PC-9 (cell line): ENCODE data around the gene SF3B4. TPM values are rescaled to one million over a fixed set of nuclear protein-coding genes. Genes with fewer than 3 reads are reported as not detected.

ENCODE experiments used
- BruUV-seq: library from RNA; stranded (reverse); fragments of 400-500 nt; replicated peaks from 2 replicates; lab custom pipeline; 2021; lab: Mats Ljungman, UMichigan
- CTCF ChIA-PET: fragments of 300-600 bp; sonication (Branson Sonifier 250); formaldehyde crosslinking; loops from one replicate; lab custom pipeline; 2022; ENCODE audit warnings: antibody characterized with exemption; lab: Charles Lee
- POLR2A ChIA-PET: fragments of 300-600 bp; sonication (Branson Sonifier 250); formaldehyde crosslinking; loops from one replicate; lab custom pipeline; 2022; ENCODE audit warnings: antibody characterized with exemption; ENCODE audit not compliant: unreplicated experiment; lab: Charles Lee
- DNase-seq, 2 experiments: peaks; one replicate each; pipeline versions ENCODE4 v3.0.0 to v3.0.0-alpha.2; 2015 to 2022; ENCODE audit warnings: mixed read lengths in 1 of 2
- H2AFZ ChIP-seq: fragments of 200-600 bp; sonication (generic); 2 replicates; pipeline ENCODE4 v1.8.1; 2017; ENCODE audit warnings: antibody characterized with exemption
- H3F3A ChIP-seq: fragments of 200-600 bp; sonication (generic); 2 replicates; pipeline ENCODE4 v1.8.1; 2017; ENCODE audit warnings: antibody characterized with exemption, mild to moderate bottlenecking, low read depth; ENCODE audit not compliant: insufficient read depth
- H3K27ac ChIP-seq: fragments of 200-600 bp; sonication (generic); 2 replicates; pipeline ENCODE4 v1.6.1; 2016; ENCODE audit warnings: mixed run types
- H3K27me3 ChIP-seq: fragments of 200-600 bp; sonication (generic); 2 replicates; pipeline ENCODE4 v1.6.1; 2016; ENCODE audit warnings: low read depth, mixed run types; ENCODE audit not compliant: insufficient read depth
- H3K36me3 ChIP-seq: fragments of 200-600 bp; sonication (generic); 2 replicates; pipeline ENCODE4 v1.6.1; 2016; ENCODE audit warnings: low read depth, mixed run types
- H3K4me1 ChIP-seq: fragments of 200-600 bp; sonication (generic); replicated peaks from 2 replicates; pipeline ENCODE4 v1.6.1; 2016; ENCODE audit warnings: mixed run types; ENCODE audit not compliant: insufficient read depth
- H3K4me2 ChIP-seq: fragments of 200-600 bp; sonication (generic); 2 replicates; pipeline ENCODE4 v1.6.1; 2017; ENCODE audit warnings: mixed run types
- H3K4me3 ChIP-seq: fragments of 200-600 bp; sonication (generic); 2 replicates; pipeline ENCODE4 v1.6.1; 2016; ENCODE audit warnings: mixed run types
- H3K79me2 ChIP-seq: fragments of 200-600 bp; sonication (generic); 2 replicates; pipeline ENCODE4 v1.6.1; 2017; ENCODE audit warnings: low read depth, mixed run types
- H3K9me2 ChIP-seq: fragments of 200-600 bp; sonication (generic); 2 replicates; pipeline ENCODE4 v1.8.1; 2017; ENCODE audit warnings: mild to moderate bottlenecking; ENCODE audit not compliant: insufficient read depth
- H3K9me3 ChIP-seq: fragments of 200-600 bp; sonication (generic); 2 replicates; pipeline ENCODE4 v1.8.1; 2016; ENCODE audit warnings: low read depth; ENCODE audit not compliant: insufficient read depth
- H4K20me1 ChIP-seq: fragments of 200-600 bp; sonication (generic); 2 replicates; pipeline ENCODE4 v1.8.1; 2017; ENCODE audit not compliant: insufficient read depth
- CTCF ChIP-seq: fragments of 200-600 bp; sonication (generic); conservative IDR thresholded peaks from 2 replicates; pipeline ENCODE4 v1.6.1; 2017; ENCODE audit warnings: mixed run types, antibody characterized with exemption, mild to moderate bottlenecking, moderate library complexity
- EZH2 ChIP-seq: fragments of 200-600 bp; sonication (generic); IDR thresholded peaks from 2 replicates; pipeline ENCODE4 v1.8.0; 2017; ENCODE audit warnings: antibody characterized with exemption, low read depth
- intact Hi-C: fragments of 100-400 bp; cut with micrococcal nuclease; formaldehyde crosslinking; loops from one replicate; pipeline ENCODE4 v1.10.0; 2022; ENCODE audit not compliant: unreplicated experiment
- total RNA-seq: library from RNA; stranded (reverse); gene quantifications from 2 replicates; pipeline ENCODE4 v1.2.3, GENCODE V29; 2021

Gene SF3B4
- total RNA-seq, 1 experiment from 2014 or later, result 73.1 TPM

GRCh38 chr1:149972547-149972946, 44.9 kb upstream of the SF3B4 start:
- Histone ChIP-seq H2AFZ (no peak overlapping the region), H3K9me2 (no peaks in the 10 kb centered on the region), H3F3A (peaks cover 5% of the 10 kb centered on the region; the same call in 1 of the 2 replicates), H3K79me2 (0 out of 2 replicates have a peak, but pooled peaks cover 3% of the 10 kb centered on the region), H3K4me3 (no peak overlapping the region), H3K9me3 (no peaks in the 10 kb centered on the region), H4K20me1 (no peaks in the 10 kb centered on the region; the same call in 1 of the 2 replicates), H3K4me2 (no peak overlapping the region), H3K36me3 (peaks cover 23% of the 10 kb centered on the region), H3K27me3 (no peaks in the 10 kb centered on the region), H3K4me1 (no peaks in the 10 kb centered on the region), H3K27ac (no peak overlapping the region)
- intact Hi-C loops, result no loop called here
- DNase-seq, result no peak
- ChIA-PET POLR2A (no interaction called here), CTCF (no interaction called here)
- BruUV-seq, result no TSS peak
- TF ChIP-seq CTCF, result no peak
- no peak for TF ChIP-seq EZH2

- no peaks in the 10 kb centered on the region for H3K27me3 ChIP-seq
- no peaks in the 10 kb centered on the region for H3K9me3 ChIP-seq
- H3F3A ChIP-seq, result peaks cover 24% of the 10 kb centered on the region
- H3K36me3 ChIP-seq, result peaks cover 24% of the 10 kb centered on the region
- H3K79me2 ChIP-seq, result no peaks in the 10 kb centered on the region
- H3K27ac ChIP-seq, result no peak overlapping the region
- no peak overlapping the region for H3K4me3 ChIP-seq
- TF ChIP-seq CTCF (no peak), EZH2 (no peak)
- no peak overlapping the region for H2AFZ ChIP-seq
- DNase-seq, result no peak
- BruUV-seq, result no TSS peak
- H3K4me1 ChIP-seq, result peaks cover 7% of the 10 kb centered on the region
- intact Hi-C loops, result no loop called here
- H3K9me2 ChIP-seq, result no peaks in the 10 kb centered on the region
- no peaks in the 10 kb centered on the region; the same call in 1 of the 2 replicates for H4K20me1 ChIP-seq
- POLR2A ChIA-PET, result no interaction called here
- H3K4me2 ChIP-seq, result no peak overlapping the region
- CTCF ChIA-PET, result no interaction called here
These were observed 40.0 kb upstream of the SF3B4 start for GRCh38 chr1:149967646-149968045.

GRCh38 chr1:149967041-149967440, 39.4 kb upstream of the SF3B4 start:
- Histone ChIP-seq H4K20me1 (no peaks in the 10 kb centered on the region; the same call in 1 of the 2 replicates), H2AFZ (no peak overlapping the region), H3K4me2 (no peak overlapping the region), H3K4me3 (no peak overlapping the region), H3K4me1 (peaks cover 7% of the 10 kb centered on the region), H3K27ac (no peak overlapping the region), H3K9me2 (no peaks in the 10 kb centered on the region), H3K79me2 (no peaks in the 10 kb centered on the region), H3K27me3 (no peaks in the 10 kb centered on the region), H3F3A (peaks cover 29% of the 10 kb centered on the region), H3K9me3 (no peaks in the 10 kb centered on the region), H3K36me3 (peaks cover 24% of the 10 kb centered on the region)
- POLR2A ChIA-PET, result no interaction called here
- TF ChIP-seq EZH2, result no peak
- no peak for TF ChIP-seq CTCF
- BruUV-seq, result no TSS peak
- CTCF ChIA-PET, result no interaction called here
- intact Hi-C loops, result no loop called here
- no peak for DNase-seq
